GM12878 (cell line): Measurements from ENCODE around the gene PARP6. TPM values are rescaled to one million over a fixed set of nuclear protein-coding genes. Genes with fewer than 3 reads are reported as not detected.

Experiments
- BACH1 ChIP-seq: fragments of 450-650 bp; IDR thresholded peaks from 2 replicates; pipeline ENCODE4 v1.6.1; 2017; ENCODE audit warnings: mild to moderate bottlenecking, borderline replicate concordance
- CUX1 ChIP-seq: IDR thresholded peaks from 2 replicates; pipeline ENCODE4 v1.6.1; 2012; ENCODE audit warnings: improper control_type of control experiment, low read depth, low read length; ENCODE audit not compliant: insufficient replicate concordance
- SKIL ChIP-seq: fragments of 450-650 bp; IDR thresholded peaks from 2 replicates; pipeline ENCODE4 v1.6.1; 2017; ENCODE audit warnings: mild to moderate bottlenecking, low read depth, inconsistent platforms; ENCODE audit not compliant: poor library complexity, severe bottlenecking
- USF2 ChIP-seq: IDR thresholded peaks from 2 replicates; pipeline ENCODE4 v1.6.1; 2011; ENCODE audit warnings: low read depth, low read length, improper control_type of control experiment, borderline replicate concordance
- polyA plus RNA-seq, 11 experiments: library from polyadenylated mRNA; depleted of rRNA in 4 of 11; unstranded in 6 of 11; stranded (reverse) in 5 of 11; fragments of >200 nt; fragmentation: Nextera tagmentation in 4 of 11; fragmentation: Illumina TruSeq in 1 of 11; extraction: Ambion mirVana in 4 of 11; extraction: Trizol in 1 of 11; gene quantifications; 1 replicate in 1 of 11; 2 replicates in 10 of 11; pipeline versions ENCODE4 v1.2.1 to v1.2.3, GENCODE V29; 2011 to 2016; ENCODE audit warnings: inconsistent platforms in 2 of 11, missing spikeins in 2 of 11, low read depth in 1 of 11
- total RNA-seq, 4 experiments: library from RNA; depleted of rRNA in 3 of 4; stranded (reverse); fragments of >200 nt in 3 of 4; fragmentation: Illumina TruSeq in 1 of 4; extraction: Trizol in 1 of 4; gene quantifications; 2 replicates each; pipeline versions ENCODE4 v1.2.1 to v1.2.3, GENCODE V29; 2013 to 2021

PARP6 gene
- total and polyA plus RNA-seq, 10 of the 15 experiments (the other 5 are each of a cell fraction or from before 2014, with no cell fraction given), result 14.3 to 73.5 (median 26.9) TPM

- TF ChIP-seq BACH1 (no peak), CUX1 (no peak), USF2 (no peak), SKIL (no peak)
- TF ChIP-seq, all 136 proteins: peak for 0
These were observed 41.5 kb upstream of the PARP6 start (continued) for GRCh38 chr15:72313881-72314280.
